Endodermal cell (in vitro differentiated cells): ENCODE measurements around the gene UNC5C. TPM values are rescaled to one million over a fixed set of nuclear protein-coding genes. Genes with fewer than 3 reads are reported as not detected.
A peak's percentile ranks its signal among the peaks of the same experiment; 100 is the strongest.

Source experiments
- DNase-seq: peaks from one replicate; pipeline ENCODE4 v3.0.0-alpha.2; 2017
- H3K27ac ChIP-seq: 2 replicates; pipeline ENCODE4 v1.5.1; 2013; ENCODE audit warnings: mild to moderate bottlenecking, low read depth, low read length, moderate library complexity
- H3K27me3 ChIP-seq: 2 replicates; pipeline ENCODE4 v1.6.1; 2013; ENCODE audit warnings: mild to moderate bottlenecking, low read length, moderate library complexity; ENCODE audit not compliant: insufficient read depth, control insufficient read depth, poor library complexity, severe bottlenecking
- H3K36me3 ChIP-seq: 2 replicates; pipeline ENCODE4 v1.7.0; 2013; ENCODE audit warnings: mild to moderate bottlenecking, low read length, moderate library complexity; ENCODE audit not compliant: control insufficient read depth, insufficient read depth
- H3K4me1 ChIP-seq: one replicate; pipeline ENCODE4 v1.7.0; 2013; ENCODE audit warnings: low read length; ENCODE audit not compliant: control insufficient read depth, insufficient read depth
- H3K4me3 ChIP-seq: 2 replicates; pipeline ENCODE4 v1.5.1; 2013; ENCODE audit warnings: mild to moderate bottlenecking, low read length, moderate library complexity
- H3K9ac ChIP-seq: 2 replicates; pipeline ENCODE4 v1.6.1; 2013; ENCODE audit warnings: mild to moderate bottlenecking, low read length, moderate library complexity; ENCODE audit not compliant: poor library complexity, severe bottlenecking; ENCODE audit errors: extremely low read depth
- H3K9me3 ChIP-seq: 2 replicates; pipeline ENCODE4 v1.6.1; 2013; ENCODE audit warnings: mild to moderate bottlenecking, low read length, moderate library complexity; ENCODE audit not compliant: control insufficient read depth
- H3K27ac Mint-ChIP-seq: 2 replicates; pipeline ENCODE4 v1.8.0; 2020; ENCODE audit warnings: mixed read lengths
- H3K27me3 Mint-ChIP-seq: 2 replicates; pipeline ENCODE4 v1.8.0; 2021; ENCODE audit warnings: mild to moderate bottlenecking, mixed read lengths; ENCODE audit not compliant: insufficient read depth
- H3K36me3 Mint-ChIP-seq: 2 replicates; pipeline ENCODE4 v1.8.0; 2020; ENCODE audit warnings: low read depth, mixed read lengths
- H3K4me1 Mint-ChIP-seq: 2 replicates; pipeline ENCODE4 v1.8.0; 2020; ENCODE audit warnings: mixed read lengths
- H3K4me3 Mint-ChIP-seq: 2 replicates; pipeline ENCODE4 v1.8.0; 2020; ENCODE audit warnings: mild to moderate bottlenecking, moderate library complexity, mixed read lengths
- H3K9me3 Mint-ChIP-seq: 2 replicates; pipeline ENCODE4 v1.8.0; 2020; ENCODE audit warnings: mild to moderate bottlenecking, mixed read lengths
- WGBS, 2 experiments: methylation state at CpG; one replicate each; pipeline versions ENCODE4 v1.1.5 to v1.1.7; 2013; ENCODE audit warnings: missing lambda C conversion rate in 2 of 2, mixed read lengths in 1 of 2; ENCODE audit not compliant: insufficient coverage in 1 of 2, insufficient read length in 1 of 2; 5-methylcytosine and 5-hydroxymethylcytosine counted together
- total RNA-seq, 2 donors: library from RNA; stranded (reverse); fragmentation: NEBNext Ultra II Directional in 1 of 2; extraction: Animal tissue kit (Norgen Biotek cat#: 25700) in 1 of 2; gene quantifications; 2 replicates in 1 of 2; 3 replicates in 1 of 2; pipeline ENCODE4 v1.2.1, GENCODE V29; 2021
- TF ChIP-seq, protein P1 (sequence below): fragments of 200-600 bp; sonication (generic); conservative IDR thresholded peaks from 2 replicates; pipeline ENCODE4 v1.5.0; 2021; ENCODE audit warnings: antibody characterized with exemption, mild to moderate bottlenecking

Gene UNC5C
- total RNA-seq, 2 donors from 2014 or later: 2.0 to 7.2 TPM

DNA sequence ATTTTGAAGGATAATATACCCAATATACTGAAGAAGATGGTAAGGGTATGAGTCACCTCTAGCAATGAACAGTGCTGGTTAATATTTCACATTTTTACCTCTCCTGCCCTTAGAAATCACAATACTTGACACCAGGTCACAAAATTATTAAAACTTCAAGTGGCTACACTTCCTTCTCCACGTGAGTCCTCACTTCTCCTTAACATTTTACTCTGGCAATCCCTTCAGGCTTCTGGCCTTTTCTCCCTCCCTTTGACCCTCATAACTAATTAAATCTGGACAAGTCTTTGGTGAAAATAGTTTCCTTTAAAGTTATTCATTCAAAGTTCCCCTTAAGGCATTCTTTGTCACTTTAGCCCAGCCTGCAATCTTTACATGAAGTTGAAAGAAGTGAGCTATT is 190.4 kb downstream of the UNC5C start:
- no peaks in the 10 kb centered on the region for H3K9me3 Mint-ChIP-seq
- Histone ChIP-seq H3K27ac (peak overlapping the region; percentile 28), H3K27me3 (no peaks in the 10 kb centered on the region), H3K36me3 (no peaks in the 10 kb centered on the region), H3K4me1 (no peaks in the 10 kb centered on the region), H3K4me3 (no peak overlapping the region), H3K9me3 (no peaks in the 10 kb centered on the region), H3K9ac (no peak overlapping the region)
- no peak for DNase-seq
- 67 to 87% methylated on average over 1 of the region's 1 CpG for WGBS, 2 experiments
- no peak overlapping the region for H3K4me3 Mint-ChIP-seq
- H3K27ac Mint-ChIP-seq: no peak overlapping the region
- H3K36me3 Mint-ChIP-seq: no peaks in the 10 kb centered on the region
- no peaks in the 10 kb centered on the region for H3K27me3 Mint-ChIP-seq
- peaks cover 9% of the 10 kb centered on the region for H3K4me1 Mint-ChIP-seq
- TF ChIP-seq, protein P1, sequence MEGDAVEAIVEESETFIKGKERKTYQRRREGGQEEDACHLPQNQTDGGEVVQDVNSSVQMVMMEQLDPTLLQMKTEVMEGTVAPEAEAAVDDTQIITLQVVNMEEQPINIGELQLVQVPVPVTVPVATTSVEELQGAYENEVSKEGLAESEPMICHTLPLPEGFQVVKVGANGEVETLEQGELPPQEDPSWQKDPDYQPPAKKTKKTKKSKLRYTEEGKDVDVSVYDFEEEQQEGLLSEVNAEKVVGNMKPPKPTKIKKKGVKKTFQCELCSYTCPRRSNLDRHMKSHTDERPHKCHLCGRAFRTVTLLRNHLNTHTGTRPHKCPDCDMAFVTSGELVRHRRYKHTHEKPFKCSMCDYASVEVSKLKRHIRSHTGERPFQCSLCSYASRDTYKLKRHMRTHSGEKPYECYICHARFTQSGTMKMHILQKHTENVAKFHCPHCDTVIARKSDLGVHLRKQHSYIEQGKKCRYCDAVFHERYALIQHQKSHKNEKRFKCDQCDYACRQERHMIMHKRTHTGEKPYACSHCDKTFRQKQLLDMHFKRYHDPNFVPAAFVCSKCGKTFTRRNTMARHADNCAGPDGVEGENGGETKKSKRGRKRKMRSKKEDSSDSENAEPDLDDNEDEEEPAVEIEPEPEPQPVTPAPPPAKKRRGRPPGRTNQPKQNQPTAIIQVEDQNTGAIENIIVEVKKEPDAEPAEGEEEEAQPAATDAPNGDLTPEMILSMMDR: no peak

- WGBS, 2 experiments: 100% methylated on average over 1 of the region's 1 CpG; no CpG with 5 or more reads in 1 of the 2 experiments
- Mint-ChIP-seq H3K4me1 (peaks cover 6% of the 10 kb centered on the region), H3K9me3 (no peaks in the 10 kb centered on the region), H3K27ac (no peak overlapping the region), H3K27me3 (no peaks in the 10 kb centered on the region), H3K36me3 (no peaks in the 10 kb centered on the region), H3K4me3 (no peak overlapping the region)
- Histone ChIP-seq H3K9ac (no peak overlapping the region), H3K27me3 (no peaks in the 10 kb centered on the region), H3K36me3 (no peaks in the 10 kb centered on the region), H3K27ac (no peak overlapping the region), H3K9me3 (no peaks in the 10 kb centered on the region), H3K4me3 (no peak overlapping the region), H3K4me1 (no peaks in the 10 kb centered on the region)
- TF ChIP-seq, protein P1: no peak
- no peak for DNase-seq
Measured at GRCh38 chr4:95355021-95355420, 193.8 kb downstream of the UNC5C start.

- Mint-ChIP-seq H3K9me3 (peaks cover 22% of the 10 kb centered on the region), H3K27me3 (no peaks in the 10 kb centered on the region), H3K4me3 (no peak overlapping the region), H3K27ac (no peak overlapping the region), H3K36me3 (peaks cover 7% of the 10 kb centered on the region), H3K4me1 (peaks cover 6% of the 10 kb centered on the region)
- no peak for DNase-seq
- Histone ChIP-seq H3K36me3 (no peaks in the 10 kb centered on the region), H3K9ac (no peak overlapping the region), H3K27ac (no peak overlapping the region), H3K27me3 (no peaks in the 10 kb centered on the region), H3K4me3 (no peak overlapping the region), H3K4me1 (no peaks in the 10 kb centered on the region), H3K9me3 (peaks cover 23% of the 10 kb centered on the region)
- TF ChIP-seq, protein P1: no peak
- 91% methylated on average over 1 of the region's 1 CpG; no CpG with 5 or more reads in 1 of the 2 experiments for WGBS, 2 experiments
Measured at GRCh38 chr4:95348418-95348817, 200.4 kb downstream of the UNC5C start.
